LoVo (cell line): ENCODE data around the gene FLRT2.

Source experiments
- DNase-seq: peaks from one replicate; pipeline ENCODE4 v3.0.0-alpha.2; 2016; ENCODE audit warnings: low spot score

The FLRT2 gene

DNA sequence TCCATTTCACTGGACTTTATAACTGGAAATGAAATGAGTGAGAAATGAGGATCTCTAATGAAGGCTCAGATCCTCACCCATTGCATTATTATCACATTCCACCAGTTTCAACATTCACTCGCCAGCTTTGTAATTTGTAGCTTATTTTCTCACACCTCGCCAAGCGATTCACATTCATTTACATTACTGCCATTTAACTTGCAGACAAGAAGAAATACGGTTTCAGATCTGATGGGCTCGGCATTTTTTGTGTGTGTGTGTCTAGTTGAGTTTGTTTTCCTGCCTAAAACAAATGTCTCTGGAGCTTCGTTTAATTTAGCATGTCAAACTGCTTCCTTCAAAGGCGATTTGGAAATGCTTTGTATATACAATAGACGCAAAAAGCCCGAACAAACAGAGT lies 132.2 kb downstream of the FLRT2 start:
- no peak for DNase-seq

DNA sequence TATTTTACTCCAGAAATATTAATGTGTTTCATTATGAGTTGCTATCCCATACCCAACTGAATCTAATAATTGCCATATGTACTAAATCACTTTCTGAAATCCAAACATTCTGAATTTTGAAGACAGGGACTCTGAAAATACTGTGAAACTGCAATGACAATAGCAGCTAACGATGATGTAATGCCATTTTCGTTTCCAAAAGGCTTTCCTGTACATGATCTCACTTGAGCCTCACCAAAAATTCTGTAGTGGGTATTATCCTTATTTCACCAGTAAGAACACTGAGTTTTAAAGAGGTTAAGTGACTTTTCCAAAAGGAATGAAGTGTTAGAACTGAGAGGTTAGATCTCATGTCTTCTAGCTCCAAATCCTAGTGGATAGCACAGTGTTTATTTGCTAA lies 133.3 kb downstream of the FLRT2 start:
- no peak for DNase-seq

- no peak for DNase-seq
Observed at GRCh38 chr14:85663667-85664066, 133.7 kb downstream of the FLRT2 start.

- DNase-seq: no peak
Observed at GRCh38 chr14:85675957-85676356, 146.0 kb downstream of the FLRT2 start.

GRCh38 chr14:85686908-85687307 lies 157.0 kb downstream of the FLRT2 start:
- DNase-seq: no peak

DNA sequence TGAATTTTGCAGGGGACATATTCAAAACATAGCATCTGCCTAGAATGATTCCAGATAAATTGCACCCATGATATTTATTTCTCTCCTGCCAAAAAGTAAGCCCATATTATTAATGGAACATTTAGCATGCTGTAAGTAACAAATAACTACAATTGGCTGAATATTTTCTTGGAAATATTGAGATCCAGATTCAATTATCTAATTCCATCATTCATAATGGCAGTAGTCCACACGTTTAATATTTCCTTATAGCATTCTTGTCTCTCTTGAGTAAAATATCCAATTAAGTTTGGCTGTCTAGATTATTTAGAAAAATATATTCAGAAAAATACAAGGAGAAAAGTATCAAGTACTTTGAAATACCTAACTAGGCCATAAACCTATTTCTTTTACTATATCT lies 157.5 kb downstream of the FLRT2 start:
- DNase-seq: no peak

GRCh38 chr14:85688006-85688405 lies 158.1 kb downstream of the FLRT2 start:
- DNase-seq: no peak

GRCh38 chr14:85695300-85695699 lies 165.4 kb downstream of the FLRT2 start:
- no peak for DNase-seq

- no peak for DNase-seq
Observed at GRCh38 chr14:85701116-85701515, 171.2 kb downstream of the FLRT2 start.

- DNase-seq: no peak
Observed at GRCh38 chr14:85701763-85702162, 171.8 kb downstream of the FLRT2 start.

DNA sequence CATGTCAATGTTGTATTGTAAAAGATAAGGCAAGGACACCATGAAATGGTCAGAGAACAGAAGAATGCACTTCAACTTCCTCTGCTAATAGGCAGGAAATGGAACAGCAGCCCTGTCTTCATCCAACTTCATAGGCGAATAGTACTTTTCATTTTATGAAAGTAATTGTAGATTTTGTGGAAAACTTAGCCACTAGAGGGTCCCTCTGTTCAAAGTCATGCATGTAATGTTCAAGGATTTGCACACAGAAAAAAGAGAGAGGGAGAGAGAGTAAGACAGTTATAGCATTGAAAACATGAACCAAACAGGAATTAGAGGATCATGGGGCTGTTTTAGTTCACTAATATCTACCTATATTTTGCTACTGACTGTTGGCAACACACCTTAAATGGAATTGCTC lies 172.2 kb downstream of the FLRT2 start:
- no peak for DNase-seq

GRCh38 chr14:85702997-85703396 lies 173.1 kb downstream of the FLRT2 start:
- DNase-seq: no peak
